SU-DHL-6 (cell line): ENCODE measurements around the gene OSBPL5.

Experiments
- H2AFZ ChIP-seq: fragments of 200-600 bp; sonication (generic); 2 replicates; pipeline ENCODE4 v1.6.1; 2014; ENCODE audit warnings: low read depth, mild to moderate bottlenecking, moderate library complexity, mixed read lengths, antibody characterized with exemption, low read length; ENCODE audit not compliant: severe bottlenecking
- H3F3A ChIP-seq: fragments of 200-600 bp; shearing (Covaris generic); 2 replicates; pipeline ENCODE4 v1.6.0; 2016; ENCODE audit warnings: antibody characterized with exemption, mild to moderate bottlenecking; ENCODE audit not compliant: insufficient read depth
- H3K27ac ChIP-seq: fragments of 200-600 bp; sonication (generic); 2 replicates; pipeline ENCODE4 v1.5.1; 2016; ENCODE audit warnings: low read depth, mild to moderate bottlenecking, low read length, moderate library complexity, mixed read lengths
- H3K27me3 ChIP-seq: fragments of 200-600 bp; sonication (generic), shearing (Covaris generic); 2 replicates; pipeline ENCODE4 v1.6.0; 2014; ENCODE audit warnings: mild to moderate bottlenecking, low read length
- H3K36me3 ChIP-seq: fragments of 200-600 bp; sonication (generic); 2 replicates; pipeline ENCODE4 v1.6.1; 2014; ENCODE audit warnings: mild to moderate bottlenecking, low read length, mixed read lengths
- H3K4me2 ChIP-seq: fragments of 300-600, 200-600 bp; shearing (Covaris generic), sonication (generic); 2 replicates; pipeline ENCODE4 v1.6.0; 2014; ENCODE audit warnings: low read length, low read depth, mild to moderate bottlenecking; ENCODE audit not compliant: poor library complexity, severe bottlenecking
- H3K4me3 ChIP-seq: fragments of 200-600 bp; sonication (generic); 2 replicates; pipeline ENCODE4 v1.5.1; 2014; ENCODE audit warnings: antibody characterized with exemption, low read length, mild to moderate bottlenecking, mixed read lengths; ENCODE audit not compliant: insufficient read depth, poor library complexity, severe bottlenecking
- H3K79me2 ChIP-seq: fragments of 200-600 bp; sonication (generic); 2 replicates; pipeline ENCODE4 v1.6.1; 2014; ENCODE audit warnings: mild to moderate bottlenecking, low read length, moderate library complexity; ENCODE audit not compliant: insufficient read depth
- H3K9ac ChIP-seq: fragments of 200-600 bp; sonication (generic); 2 replicates; pipeline ENCODE4 v1.7.0; 2014; ENCODE audit warnings: mild to moderate bottlenecking, low read length
- H3K9me2 ChIP-seq: fragments of 200-600 bp; sonication (generic); replicated peaks from 2 replicates; pipeline ENCODE4 v1.6.1; 2014; ENCODE audit warnings: low read length; ENCODE audit not compliant: insufficient read depth
- H3K9me3 ChIP-seq: fragments of 200-600 bp; sonication (generic); 2 replicates; pipeline ENCODE4 v1.6.1; 2014; ENCODE audit warnings: low read length, mixed read lengths; ENCODE audit not compliant: insufficient read depth
- H4K20me1 ChIP-seq: fragments of 200-600 bp; sonication (generic); 2 replicates; pipeline ENCODE4 v1.6.1; 2014; ENCODE audit warnings: low read depth, mild to moderate bottlenecking, antibody characterized with exemption, low read length, moderate library complexity, mixed read lengths
- EZH2phosphoT487 ChIP-seq: fragments of 200-600 bp; sonication (generic), shearing (Covaris generic); conservative IDR thresholded peaks from 2 replicates; pipeline ENCODE4 v1.6.1; 2018; ENCODE audit warnings: mild to moderate bottlenecking, antibody characterized with exemption, low read length, moderate library complexity, mixed read lengths
- TF ChIP-seq, protein P1 (sequence below): fragments of 200-600 bp; sonication (generic); IDR thresholded peaks from one replicate; pipeline ENCODE4 v1.5.1; 2017; ENCODE audit warnings: antibody characterized with exemption, mild to moderate bottlenecking, low read length, moderate library complexity; ENCODE audit not compliant: insufficient read depth, poor library complexity, severe bottlenecking

Gene OSBPL5

GRCh38 chr11:3201677-3202181, 36.6 kb upstream of the OSBPL5 start:
- no peaks in the 10 kb centered on the region for H4K20me1 ChIP-seq
- H3K4me2 ChIP-seq = no peak overlapping the region
- H3F3A ChIP-seq = no peaks in the 10 kb centered on the region
- H3K4me3 ChIP-seq = no peak overlapping the region
- TF ChIP-seq EZH2phosphoT487 = no peak
- TF ChIP-seq, protein P1, sequence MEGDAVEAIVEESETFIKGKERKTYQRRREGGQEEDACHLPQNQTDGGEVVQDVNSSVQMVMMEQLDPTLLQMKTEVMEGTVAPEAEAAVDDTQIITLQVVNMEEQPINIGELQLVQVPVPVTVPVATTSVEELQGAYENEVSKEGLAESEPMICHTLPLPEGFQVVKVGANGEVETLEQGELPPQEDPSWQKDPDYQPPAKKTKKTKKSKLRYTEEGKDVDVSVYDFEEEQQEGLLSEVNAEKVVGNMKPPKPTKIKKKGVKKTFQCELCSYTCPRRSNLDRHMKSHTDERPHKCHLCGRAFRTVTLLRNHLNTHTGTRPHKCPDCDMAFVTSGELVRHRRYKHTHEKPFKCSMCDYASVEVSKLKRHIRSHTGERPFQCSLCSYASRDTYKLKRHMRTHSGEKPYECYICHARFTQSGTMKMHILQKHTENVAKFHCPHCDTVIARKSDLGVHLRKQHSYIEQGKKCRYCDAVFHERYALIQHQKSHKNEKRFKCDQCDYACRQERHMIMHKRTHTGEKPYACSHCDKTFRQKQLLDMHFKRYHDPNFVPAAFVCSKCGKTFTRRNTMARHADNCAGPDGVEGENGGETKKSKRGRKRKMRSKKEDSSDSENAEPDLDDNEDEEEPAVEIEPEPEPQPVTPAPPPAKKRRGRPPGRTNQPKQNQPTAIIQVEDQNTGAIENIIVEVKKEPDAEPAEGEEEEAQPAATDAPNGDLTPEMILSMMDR = no peak
- no peak overlapping the region for H3K9ac ChIP-seq
- H2AFZ ChIP-seq = no peak overlapping the region
- H3K27ac ChIP-seq = no peak overlapping the region
- no peaks in the 10 kb centered on the region for H3K79me2 ChIP-seq
- H3K9me3 ChIP-seq = no peaks in the 10 kb centered on the region
- H3K36me3 ChIP-seq = no peaks in the 10 kb centered on the region
- no peaks in the 10 kb centered on the region; the same call in 1 of the 2 replicates for H3K27me3 ChIP-seq
- H3K9me2 ChIP-seq = no peaks in the 10 kb centered on the region

- no peaks in the 10 kb centered on the region; the same call in 1 of the 2 replicates for H3K27me3 ChIP-seq
- H3K4me3 ChIP-seq = no peak overlapping the region
- no peak overlapping the region for H3K4me2 ChIP-seq
- no peaks in the 10 kb centered on the region for H3K36me3 ChIP-seq
- H2AFZ ChIP-seq = no peak overlapping the region
- TF ChIP-seq EZH2phosphoT487 = no peak
- TF ChIP-seq, protein P1 = no peak
- no peaks in the 10 kb centered on the region for H3K9me3 ChIP-seq
- H3K9me2 ChIP-seq = no peaks in the 10 kb centered on the region
- H3F3A ChIP-seq = no peaks in the 10 kb centered on the region
- no peaks in the 10 kb centered on the region for H3K79me2 ChIP-seq
- no peak overlapping the region for H3K27ac ChIP-seq
- H3K9ac ChIP-seq = no peak overlapping the region
- H4K20me1 ChIP-seq = no peaks in the 10 kb centered on the region
These were observed 36.0 kb upstream of the OSBPL5 start for GRCh38 chr11:3201112-3201581.

DNA sequence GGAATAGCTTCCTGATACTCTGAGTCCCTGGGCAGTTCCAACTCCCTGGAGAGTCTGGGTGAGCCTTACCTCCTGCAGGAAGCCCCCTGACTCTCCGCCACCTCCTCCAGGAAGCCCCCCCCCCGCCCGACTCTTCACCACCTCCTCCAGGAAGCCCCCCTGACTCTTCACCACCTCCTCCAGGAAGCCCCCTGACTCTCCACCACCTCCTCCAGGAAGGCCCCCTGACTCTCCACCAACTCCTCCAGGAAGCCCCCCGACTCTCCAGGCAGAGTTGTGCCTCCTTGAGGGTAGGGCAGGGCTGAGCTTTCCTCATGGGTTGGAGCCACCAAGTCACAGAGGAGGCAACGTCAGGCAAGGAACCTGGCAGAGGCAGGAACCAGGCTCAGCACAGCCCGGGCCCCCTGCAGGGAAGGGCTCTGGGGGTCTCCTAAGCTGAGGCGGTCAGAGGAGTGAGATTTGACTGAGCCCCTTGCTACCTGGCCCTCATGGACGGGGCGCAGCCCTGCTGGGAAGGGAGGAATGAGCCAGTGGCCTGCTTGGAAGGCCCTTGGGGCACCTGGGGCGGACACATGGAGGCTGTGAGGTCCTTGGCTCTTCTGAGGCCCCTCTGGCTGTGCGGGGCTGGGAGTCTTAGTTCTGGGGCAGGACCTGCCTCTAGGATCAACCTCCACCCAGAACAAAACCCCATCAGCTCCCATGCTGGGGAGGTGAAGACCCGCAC, 35.4 kb upstream of the OSBPL5 start:
- Histone ChIP-seq H3K9ac (no peak overlapping the region), H3K4me3 (no peak overlapping the region), H2AFZ (no peak overlapping the region), H3K79me2 (no peaks in the 10 kb centered on the region), H3K27ac (no peak overlapping the region), H3K9me3 (no peaks in the 10 kb centered on the region), H3K27me3 (no peaks in the 10 kb centered on the region; the same call in 1 of the 2 replicates), H4K20me1 (no peaks in the 10 kb centered on the region), H3F3A (no peaks in the 10 kb centered on the region), H3K36me3 (no peaks in the 10 kb centered on the region), H3K9me2 (no peaks in the 10 kb centered on the region), H3K4me2 (no peak overlapping the region)
- TF ChIP-seq, protein P1 = no peak
- no peak for TF ChIP-seq EZH2phosphoT487
